Mesendoderm (in vitro differentiated cells): ENCODE results near the gene KCNAB1.

Experiments used
- DNase-seq: peaks from one replicate; pipeline ENCODE4 v3.0.0; 2013
- H2AK5ac ChIP-seq: 2 replicates; pipeline ENCODE4 v1.6.1; 2013; ENCODE audit warnings: low read length, inconsistent platforms
- H2BK120ac ChIP-seq: 2 replicates; pipeline ENCODE4 v1.6.1; 2013; ENCODE audit warnings: low read depth, mild to moderate bottlenecking, low read length, moderate library complexity, mixed read lengths
- H2BK15ac ChIP-seq: replicated peaks from 2 replicates; pipeline ENCODE4 v1.6.1; 2013; ENCODE audit warnings: low read depth, mild to moderate bottlenecking, moderate library complexity
- H2BK5ac ChIP-seq: 2 replicates; pipeline ENCODE4 v1.6.1; 2013; ENCODE audit warnings: low read length, inconsistent platforms
- H3K18ac ChIP-seq: 2 replicates; pipeline ENCODE4 v1.6.1; 2013; ENCODE audit warnings: mild to moderate bottlenecking, low read length, mixed read lengths
- H3K23ac ChIP-seq: one replicate; pipeline ENCODE4 v1.6.1; 2013; ENCODE audit warnings: low read length
- H3K27ac ChIP-seq: 2 replicates; pipeline ENCODE4 v1.5.1; 2013; ENCODE audit warnings: low read depth, mild to moderate bottlenecking, inconsistent platforms, low read length, moderate library complexity
- H3K27me3 ChIP-seq: 2 replicates; pipeline ENCODE4 v1.6.1; 2013; ENCODE audit warnings: low read length, control low read depth, mild to moderate bottlenecking, inconsistent platforms; ENCODE audit not compliant: insufficient read depth, poor library complexity
- H3K36me3 ChIP-seq: 2 replicates; pipeline ENCODE4 v1.6.1; 2013; ENCODE audit warnings: low read length, inconsistent platforms; ENCODE audit not compliant: control insufficient read depth, insufficient read depth
- H3K4ac ChIP-seq: one replicate; pipeline ENCODE4 v1.6.1; 2013; ENCODE audit warnings: low read depth, mild to moderate bottlenecking, low read length, moderate library complexity
- H3K4me1 ChIP-seq: 2 replicates; pipeline ENCODE4 v1.6.1; 2013; ENCODE audit warnings: low read depth, low read length, inconsistent platforms; ENCODE audit not compliant: control insufficient read depth
- H3K4me2 ChIP-seq: 2 replicates; pipeline ENCODE4 v1.6.1; 2013; ENCODE audit warnings: low read length
- H3K4me3 ChIP-seq: 2 replicates; pipeline ENCODE4 v1.5.1; 2013; ENCODE audit warnings: mild to moderate bottlenecking, low read length
- H3K56ac ChIP-seq: one replicate; pipeline ENCODE4 v1.6.1; 2013; ENCODE audit warnings: low read length
- H3K79me1 ChIP-seq: 2 replicates; pipeline ENCODE4 v1.6.1; 2013; ENCODE audit warnings: low read length, inconsistent platforms
- H3K79me2 ChIP-seq: 2 replicates; pipeline ENCODE4 v1.6.1; 2013; ENCODE audit warnings: mild to moderate bottlenecking, low read length; ENCODE audit not compliant: control insufficient read depth, insufficient read depth
- H3K9ac ChIP-seq: 2 replicates; pipeline ENCODE4 v1.6.1; 2013; ENCODE audit warnings: low read length, inconsistent platforms
- H4K5ac ChIP-seq: one replicate; pipeline ENCODE4 v1.6.1; 2013; ENCODE audit warnings: low read length
- H4K8ac ChIP-seq: one replicate; pipeline ENCODE4 v1.6.1; 2013; ENCODE audit warnings: low read depth, mild to moderate bottlenecking, control low read depth, low read length, moderate library complexity
- WGBS: extraction: QIAGEN DNeasy Blood & Tissue Kit; methylation state at CpG from one replicate; pipeline ENCODE4 v1.1.7; 2013; ENCODE audit warnings: low lambda C conversion rate, missing lambda C conversion rate; ENCODE audit not compliant: insufficient coverage; ENCODE audit errors: extremely low coverage; 5-methylcytosine and 5-hydroxymethylcytosine counted together

KCNAB1 gene

GRCh38 chr3:156142702-156143101, 22.3 kb downstream of the KCNAB1 start:
- H3K36me3 ChIP-seq = no peaks in the 10 kb centered on the region
- H3K23ac ChIP-seq = no peak overlapping the region
- no peaks in the 10 kb centered on the region for H3K79me1 ChIP-seq
- H3K4me2 ChIP-seq = no peak overlapping the region
- H3K4ac ChIP-seq = no peak overlapping the region
- no peak overlapping the region for H3K18ac ChIP-seq
- no peaks in the 10 kb centered on the region for H3K79me2 ChIP-seq
- no peaks in the 10 kb centered on the region for H3K4me1 ChIP-seq
- no peak overlapping the region for H2AK5ac ChIP-seq
- no peak overlapping the region for H2BK5ac ChIP-seq
- no peak overlapping the region for H2BK15ac ChIP-seq
- no peak overlapping the region for H3K9ac ChIP-seq
- H3K56ac ChIP-seq = no peak overlapping the region
- no peak overlapping the region for H3K27ac ChIP-seq
- WGBS = no CpG with 5 or more reads among the region's 2 CpGs
- H3K4me3 ChIP-seq = no peak overlapping the region
- DNase-seq = peak; percentile 18
- H2BK120ac ChIP-seq = no peak overlapping the region
- no peak overlapping the region for H4K5ac ChIP-seq
- no peaks in the 10 kb centered on the region for H3K27me3 ChIP-seq
- H4K8ac ChIP-seq = no peak overlapping the region

GRCh38 chr3:156143136-156143535, 22.8 kb downstream of the KCNAB1 start:
- Histone ChIP-seq H2BK15ac (no peak overlapping the region), H3K23ac (no peak overlapping the region), H3K4me3 (no peak overlapping the region), H3K56ac (no peak overlapping the region), H3K4ac (no peak overlapping the region), H4K5ac (no peak overlapping the region), H3K4me1 (no peaks in the 10 kb centered on the region), H2BK5ac (no peak overlapping the region), H3K9ac (no peak overlapping the region), H3K27me3 (no peaks in the 10 kb centered on the region), H3K36me3 (no peaks in the 10 kb centered on the region), H3K4me2 (no peak overlapping the region), H3K79me1 (no peaks in the 10 kb centered on the region), H3K18ac (no peak overlapping the region), H3K79me2 (no peaks in the 10 kb centered on the region), H4K8ac (no peak overlapping the region), H2BK120ac (no peak overlapping the region), H2AK5ac (no peak overlapping the region), H3K27ac (no peak overlapping the region)
- no CpG with 5 or more reads among the region's 8 CpGs for WGBS
- DNase-seq = no peak

GRCh38 chr3:156144060-156144459, 23.7 kb downstream of the KCNAB1 start:
- Histone ChIP-seq H3K36me3 (no peaks in the 10 kb centered on the region), H2BK120ac (no peak overlapping the region), H3K79me2 (no peaks in the 10 kb centered on the region), H3K9ac (no peak overlapping the region), H3K27ac (no peak overlapping the region), H3K23ac (no peak overlapping the region), H3K4me1 (no peaks in the 10 kb centered on the region), H2BK15ac (no peak overlapping the region), H3K79me1 (no peaks in the 10 kb centered on the region), H3K4ac (no peak overlapping the region), H3K18ac (no peak overlapping the region), H4K8ac (no peak overlapping the region), H3K4me2 (no peak overlapping the region), H3K56ac (no peak overlapping the region), H4K5ac (no peak overlapping the region), H2AK5ac (no peak overlapping the region), H3K4me3 (no peak overlapping the region), H2BK5ac (no peak overlapping the region), H3K27me3 (no peaks in the 10 kb centered on the region)
- WGBS = no CpG with 5 or more reads among the region's 2 CpGs
- DNase-seq = no peak

- no peak for DNase-seq
- Histone ChIP-seq H3K27ac (no peak overlapping the region), H3K4me1 (no peaks in the 10 kb centered on the region), H4K8ac (no peak overlapping the region), H2BK5ac (no peak overlapping the region), H3K36me3 (no peaks in the 10 kb centered on the region), H2BK15ac (no peak overlapping the region), H3K18ac (no peak overlapping the region), H3K79me2 (no peaks in the 10 kb centered on the region), H2AK5ac (no peak overlapping the region), H3K79me1 (no peaks in the 10 kb centered on the region), H3K56ac (no peak overlapping the region), H3K4ac (no peak overlapping the region), H3K4me2 (no peak overlapping the region), H3K4me3 (no peak overlapping the region), H3K9ac (no peak overlapping the region), H3K23ac (no peak overlapping the region), H2BK120ac (no peak overlapping the region), H4K5ac (no peak overlapping the region), H3K27me3 (no peaks in the 10 kb centered on the region)
- no CpG with 5 or more reads among the region's 4 CpGs for WGBS
Measured at GRCh38 chr3:156145866-156146265, 25.5 kb downstream of the KCNAB1 start.

- no peak overlapping the region for H3K4me3 ChIP-seq
- H3K79me1 ChIP-seq = no peaks in the 10 kb centered on the region
- no peaks in the 10 kb centered on the region for H3K27me3 ChIP-seq
- H4K5ac ChIP-seq = no peak overlapping the region
- DNase-seq = no peak
- H3K9ac ChIP-seq = no peak overlapping the region
- H3K79me2 ChIP-seq = no peaks in the 10 kb centered on the region
- no peak overlapping the region for H3K56ac ChIP-seq
- no peak overlapping the region for H3K23ac ChIP-seq
- no peak overlapping the region for H2BK5ac ChIP-seq
- H3K18ac ChIP-seq = no peak overlapping the region
- H3K4me1 ChIP-seq = no peaks in the 10 kb centered on the region
- no peak overlapping the region for H3K27ac ChIP-seq
- no peak overlapping the region for H3K4ac ChIP-seq
- no peaks in the 10 kb centered on the region for H3K36me3 ChIP-seq
- H2BK15ac ChIP-seq = no peak overlapping the region
- no peak overlapping the region for H2BK120ac ChIP-seq
- no peak overlapping the region for H4K8ac ChIP-seq
- no peak overlapping the region for H3K4me2 ChIP-seq
- H2AK5ac ChIP-seq = no peak overlapping the region
Measured at GRCh38 chr3:156148345-156148945, 28.1 kb downstream of the KCNAB1 start.

- no peaks in the 10 kb centered on the region for H3K27me3 ChIP-seq
- H3K27ac ChIP-seq = no peak overlapping the region
- no peak overlapping the region for H2BK120ac ChIP-seq
- no peak overlapping the region for H2AK5ac ChIP-seq
- H3K56ac ChIP-seq = no peak overlapping the region
- no peak overlapping the region for H3K4ac ChIP-seq
- no peak overlapping the region for H3K18ac ChIP-seq
- no peak overlapping the region for H3K4me2 ChIP-seq
- no peak overlapping the region for H2BK5ac ChIP-seq
- H2BK15ac ChIP-seq = no peak overlapping the region
- no peaks in the 10 kb centered on the region for H3K36me3 ChIP-seq
- WGBS = no CpG with 5 or more reads among the region's 8 CpGs
- H3K79me2 ChIP-seq = no peaks in the 10 kb centered on the region
- H3K9ac ChIP-seq = no peak overlapping the region
- no peak overlapping the region for H3K23ac ChIP-seq
- DNase-seq = no peak
- no peak overlapping the region for H4K8ac ChIP-seq
- no peaks in the 10 kb centered on the region for H3K79me1 ChIP-seq
- no peak overlapping the region for H3K4me3 ChIP-seq
- H3K4me1 ChIP-seq = no peaks in the 10 kb centered on the region
- H4K5ac ChIP-seq = no peak overlapping the region
Measured at GRCh38 chr3:156148946-156149381, 28.6 kb downstream of the KCNAB1 start.
